A673 (cell line): ENCODE measurements around the gene PRR9. TPM values are rescaled to one million over a fixed set of nuclear protein-coding genes. Genes with fewer than 3 reads are reported as not detected.

Source experiments
- BruUV-seq: library from RNA; stranded (reverse); fragments of 400-500 nt; replicated peaks from 2 replicates; lab custom pipeline; 2021; lab: Mats Ljungman, UMichigan
- CTCF ChIA-PET: fragments of 300-600 bp; sonication (Branson Sonifier 250); formaldehyde crosslinking; loops from one replicate; lab custom pipeline; 2022; ENCODE audit warnings: antibody characterized with exemption; lab: Charles Lee
- POLR2A ChIA-PET: fragments of 300-600 bp; sonication (Branson Sonifier 250); formaldehyde crosslinking; loops from one replicate; lab custom pipeline; 2022; ENCODE audit warnings: antibody characterized with exemption; ENCODE audit not compliant: low non-redundant PET; lab: Charles Lee
- DNase-seq: peaks from one replicate; pipeline ENCODE4 v3.0.0-alpha.2; 2015; ENCODE audit warnings: low spot score
- H3K27ac ChIP-seq: fragments of 200-600 bp; sonication (generic); 2 replicates; pipeline ENCODE4 v1.5.1; 2016; ENCODE audit warnings: mixed run types, low read depth, mild to moderate bottlenecking, mixed read lengths, antibody characterized with exemption, low read length; ENCODE audit not compliant: poor library complexity, severe bottlenecking
- H3K27me3 ChIP-seq: fragments of 200-600 bp; sonication (generic); replicated peaks from 2 replicates; pipeline ENCODE4 v1.6.1; 2017; ENCODE audit warnings: mixed run types, low read depth, mild to moderate bottlenecking, mixed read lengths, antibody characterized with exemption, low read length; ENCODE audit not compliant: insufficient read depth, poor library complexity
- H3K36me3 ChIP-seq: fragments of 200-600 bp; sonication (generic); 2 replicates; pipeline ENCODE4 v1.6.1; 2016; ENCODE audit warnings: mixed run types, mild to moderate bottlenecking, mixed read lengths, antibody characterized with exemption, low read length; ENCODE audit not compliant: insufficient read depth, poor library complexity, severe bottlenecking
- H3K4me1 ChIP-seq: fragments of 200-600 bp; sonication (generic); 2 replicates; pipeline ENCODE4 v1.6.1; 2017; ENCODE audit warnings: mixed run types, mild to moderate bottlenecking, mixed read lengths, antibody characterized with exemption, low read length; ENCODE audit not compliant: insufficient read depth, poor library complexity, severe bottlenecking
- H3K4me3 ChIP-seq: fragments of 200-600 bp; sonication (generic); 2 replicates; pipeline ENCODE4 v1.5.1; 2016; ENCODE audit warnings: low read depth, mixed run types, mild to moderate bottlenecking, mixed read lengths, low read length; ENCODE audit not compliant: poor library complexity, severe bottlenecking
- H3K9me3 ChIP-seq: fragments of 200-600 bp; sonication (generic); 2 replicates; pipeline ENCODE4 v1.6.1; 2016; ENCODE audit warnings: mixed run types, low read depth, mild to moderate bottlenecking, mixed read lengths, antibody characterized with exemption, low read length; ENCODE audit not compliant: poor library complexity, severe bottlenecking
- CTCF ChIP-seq: fragments of 300-800, 200-600 bp; sonication (generic); conservative IDR thresholded peaks from 2 replicates; pipeline ENCODE4 v1.5.1; 2017; ENCODE audit warnings: low read depth, mild to moderate bottlenecking, antibody characterized with exemption, low read length, moderate library complexity, mixed read lengths
- EZH2 ChIP-seq: fragments of 200-600 bp; sonication (generic); IDR thresholded peaks from 2 replicates; pipeline ENCODE4 v1.6.1; 2017; ENCODE audit warnings: borderline replicate concordance, low read depth, mild to moderate bottlenecking, mixed read lengths, antibody characterized with exemption, low read length; ENCODE audit not compliant: poor library complexity, severe bottlenecking
- intact Hi-C: fragments of 100-400 bp; cut with micrococcal nuclease; formaldehyde crosslinking; loops from one replicate; pipeline ENCODE4 v1.10.0; 2022; ENCODE audit not compliant: unreplicated experiment
- total RNA-seq: library from RNA; stranded (reverse); gene quantifications from 2 replicates; pipeline ENCODE4 v1.2.3, GENCODE V29; 2021

Gene PRR9
- total RNA-seq, 1 experiment from 2014 or later: not detected

DNA sequence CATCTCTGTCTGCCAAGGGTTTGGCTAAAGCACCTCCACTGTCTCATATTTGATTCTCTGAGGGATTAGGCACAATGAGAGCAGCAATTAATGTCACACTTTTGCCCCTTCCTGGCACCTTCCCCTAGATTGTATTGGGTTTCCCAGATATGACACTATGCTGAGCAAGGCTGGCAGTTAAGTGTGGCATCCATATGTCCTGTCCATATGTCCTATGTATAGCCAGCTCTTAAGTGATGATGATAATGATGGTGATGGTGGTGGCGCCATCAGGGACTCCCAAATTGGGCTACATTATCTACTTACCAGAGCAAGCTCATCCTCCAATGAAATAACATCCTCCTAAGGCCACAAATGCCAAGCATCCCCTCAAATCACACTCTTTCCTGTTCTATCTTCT lies 28.6 kb downstream of the PRR9 start:
- DNase-seq: no peak
- POLR2A ChIA-PET: no interaction called here
- CTCF ChIA-PET: no interaction called here
- BruUV-seq: no TSS peak
- Histone ChIP-seq H3K9me3 (no peaks in the 10 kb centered on the region), H3K4me3 (no peak overlapping the region), H3K27me3 (peaks cover 6% of the 10 kb centered on the region), H3K36me3 (no peaks in the 10 kb centered on the region), H3K27ac (no peak overlapping the region), H3K4me1 (no peaks in the 10 kb centered on the region)
- TF ChIP-seq EZH2: no peak
- intact Hi-C loops: no loop called here

DNA sequence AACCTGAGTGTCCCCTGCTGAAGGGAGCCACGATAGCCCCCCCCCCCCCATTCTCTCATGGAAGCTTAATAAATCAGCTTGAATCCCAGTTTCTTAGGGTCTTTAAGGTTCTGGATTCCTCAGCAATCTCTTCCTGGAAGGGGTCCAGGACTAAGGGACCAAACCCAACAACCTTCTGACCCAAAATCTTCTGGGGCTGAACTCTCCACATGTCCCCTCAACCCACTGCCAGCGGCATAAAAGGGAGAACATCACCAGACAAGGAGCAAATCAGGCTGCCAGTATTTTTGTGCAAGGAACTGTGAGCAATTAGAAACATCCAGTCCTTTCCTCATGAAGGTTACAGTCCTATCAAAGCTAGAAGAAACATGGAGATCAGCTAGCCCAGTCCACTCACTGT lies 29.4 kb downstream of the PRR9 start:
- ChIA-PET CTCF (no interaction called here), POLR2A (no interaction called here)
- no peaks in the 10 kb centered on the region for H3K4me1 ChIP-seq
- intact Hi-C loops: no loop called here
- no peaks in the 10 kb centered on the region for H3K36me3 ChIP-seq
- peaks cover 6% of the 10 kb centered on the region for H3K27me3 ChIP-seq
- TF ChIP-seq EZH2 (no peak), CTCF (no peak)
- no TSS peak for BruUV-seq
- no peak overlapping the region for H3K4me3 ChIP-seq
- no peak for DNase-seq
- no peak overlapping the region for H3K27ac ChIP-seq
- no peaks in the 10 kb centered on the region for H3K9me3 ChIP-seq

GRCh38 chr1:153248176-153248879 lies 30.9 kb downstream of the PRR9 start:
- DNase-seq: no peak
- CTCF ChIA-PET: no interaction called here

More at GRCh38 chr1:153248176-153248879, 30.9 kb downstream of the PRR9 start:
- no peaks in the 10 kb centered on the region for H3K9me3 ChIP-seq
- no peak overlapping the region for H3K4me3 ChIP-seq
- no peaks in the 10 kb centered on the region for H3K4me1 ChIP-seq
- BruUV-seq: no TSS peak
- POLR2A ChIA-PET: no interaction called here
- no peak overlapping the region for H3K27ac ChIP-seq
- TF ChIP-seq EZH2: no peak
- TF ChIP-seq CTCF: no peak
- peaks cover 6% of the 10 kb centered on the region for H3K27me3 ChIP-seq
- intact Hi-C loops: no loop called here
- no peaks in the 10 kb centered on the region for H3K36me3 ChIP-seq
